ENCODE data around the gene RNASEH2B.

DNA sequence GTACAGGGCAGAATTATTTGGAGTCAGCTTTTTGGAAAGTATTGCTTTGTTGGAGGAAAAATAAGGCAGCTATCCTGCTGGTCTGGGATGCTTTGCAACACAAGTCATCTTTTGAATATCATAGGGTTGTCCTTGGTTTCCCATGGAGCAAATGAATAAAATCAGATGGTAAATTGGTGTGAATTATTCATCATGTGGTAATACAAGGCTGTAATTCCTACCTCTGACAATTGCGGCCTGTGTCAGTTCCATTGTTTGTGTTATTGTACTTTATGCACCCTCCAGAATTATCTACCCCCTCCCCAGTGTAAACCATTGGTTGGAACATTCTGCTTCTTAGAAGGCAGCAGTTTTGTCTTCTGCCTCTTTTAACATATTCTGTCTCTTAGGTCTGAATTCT, 46.2 kb downstream of the RNASEH2B start:
- TF ChIP-seq, protein P1, sequence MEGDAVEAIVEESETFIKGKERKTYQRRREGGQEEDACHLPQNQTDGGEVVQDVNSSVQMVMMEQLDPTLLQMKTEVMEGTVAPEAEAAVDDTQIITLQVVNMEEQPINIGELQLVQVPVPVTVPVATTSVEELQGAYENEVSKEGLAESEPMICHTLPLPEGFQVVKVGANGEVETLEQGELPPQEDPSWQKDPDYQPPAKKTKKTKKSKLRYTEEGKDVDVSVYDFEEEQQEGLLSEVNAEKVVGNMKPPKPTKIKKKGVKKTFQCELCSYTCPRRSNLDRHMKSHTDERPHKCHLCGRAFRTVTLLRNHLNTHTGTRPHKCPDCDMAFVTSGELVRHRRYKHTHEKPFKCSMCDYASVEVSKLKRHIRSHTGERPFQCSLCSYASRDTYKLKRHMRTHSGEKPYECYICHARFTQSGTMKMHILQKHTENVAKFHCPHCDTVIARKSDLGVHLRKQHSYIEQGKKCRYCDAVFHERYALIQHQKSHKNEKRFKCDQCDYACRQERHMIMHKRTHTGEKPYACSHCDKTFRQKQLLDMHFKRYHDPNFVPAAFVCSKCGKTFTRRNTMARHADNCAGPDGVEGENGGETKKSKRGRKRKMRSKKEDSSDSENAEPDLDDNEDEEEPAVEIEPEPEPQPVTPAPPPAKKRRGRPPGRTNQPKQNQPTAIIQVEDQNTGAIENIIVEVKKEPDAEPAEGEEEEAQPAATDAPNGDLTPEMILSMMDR (conservative IDR thresholded peaks at IDR 0.05) = no peak
- TF ChIP-seq ZFX (IDR thresholded peaks at IDR 0.05) = no peak
